Choroid plexus epithelial cell (primary cell): ENCODE measurements around the gene NUP58.

ENCODE experiments used
- DNase-seq: peaks from one replicate; pipeline ENCODE4 v3.0.0-alpha.2; 2010; ENCODE audit warnings: low read depth
- H3K4me3 ChIP-seq: 2 replicates; pipeline ENCODE4 v1.5.1; 2011; ENCODE audit warnings: low read depth, mild to moderate bottlenecking, control low read depth, low read length, moderate library complexity
- TF ChIP-seq, protein P1 (sequence below): conservative IDR thresholded peaks from 2 replicates; pipeline ENCODE4 v1.5.1; 2011; ENCODE audit warnings: low read depth, mild to moderate bottlenecking, control low read depth, inconsistent platforms, low read length, moderate library complexity

Gene NUP58

DNA sequence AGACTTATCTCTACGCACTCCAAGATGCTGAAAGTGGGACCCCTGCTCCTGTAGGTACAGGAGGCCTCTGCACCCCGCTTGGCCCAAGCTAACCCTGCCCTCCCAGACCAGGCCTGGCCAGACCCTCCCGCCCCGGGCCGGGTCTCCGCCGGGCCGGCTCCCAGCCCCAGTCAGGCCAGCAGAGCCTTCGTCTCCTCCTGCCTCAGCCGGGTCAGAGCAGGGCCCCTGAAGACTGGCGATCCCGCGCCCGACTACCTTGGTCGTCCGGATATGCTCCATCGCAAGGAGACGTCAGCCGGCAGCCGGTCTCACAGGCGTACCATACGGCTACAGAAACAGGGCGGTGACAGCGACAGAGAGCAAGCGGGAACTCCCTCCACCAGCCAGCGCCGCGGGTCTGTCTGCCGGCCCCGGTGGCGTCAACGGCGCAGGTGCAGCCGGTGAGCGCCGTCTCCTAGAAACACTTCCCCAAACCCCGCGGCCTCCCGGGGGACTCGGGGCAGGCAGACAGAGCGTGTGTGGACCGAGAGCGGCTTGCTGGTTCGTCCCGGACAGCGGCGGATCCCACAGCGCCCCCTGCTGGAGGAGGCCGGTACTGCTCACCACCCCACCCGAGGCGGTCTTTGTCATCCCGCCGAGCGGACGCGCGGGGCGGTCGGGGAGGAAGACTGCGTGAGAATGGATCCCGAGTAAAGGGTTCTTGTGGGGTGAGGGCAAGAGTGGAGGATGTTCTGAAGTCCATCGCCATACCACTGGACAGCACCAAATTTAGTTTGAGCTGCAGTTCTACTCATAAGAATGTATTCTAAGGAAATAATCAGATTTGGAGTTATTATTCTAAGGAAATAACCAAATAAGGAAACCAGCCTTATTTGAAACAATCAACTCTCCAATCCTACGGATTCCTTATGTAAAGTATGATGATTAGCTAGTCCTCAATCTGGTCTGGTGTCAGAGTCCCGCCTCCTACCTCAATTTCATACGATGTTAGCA lies 14.2 kb upstream of the NUP58 start, which contains the start of gene MTMR6:
Gene MTMR6, minus strand, starts transcription at position 520 of the 993 bp plus-strand sequence. Its CDS starts 241 bp downstream, at position 279.
- DNase-seq, result peak; percentile 88
- H3K4me3 ChIP-seq, result peak within 1 kb of the TSS; percentile 88
- TF ChIP-seq, protein P1, sequence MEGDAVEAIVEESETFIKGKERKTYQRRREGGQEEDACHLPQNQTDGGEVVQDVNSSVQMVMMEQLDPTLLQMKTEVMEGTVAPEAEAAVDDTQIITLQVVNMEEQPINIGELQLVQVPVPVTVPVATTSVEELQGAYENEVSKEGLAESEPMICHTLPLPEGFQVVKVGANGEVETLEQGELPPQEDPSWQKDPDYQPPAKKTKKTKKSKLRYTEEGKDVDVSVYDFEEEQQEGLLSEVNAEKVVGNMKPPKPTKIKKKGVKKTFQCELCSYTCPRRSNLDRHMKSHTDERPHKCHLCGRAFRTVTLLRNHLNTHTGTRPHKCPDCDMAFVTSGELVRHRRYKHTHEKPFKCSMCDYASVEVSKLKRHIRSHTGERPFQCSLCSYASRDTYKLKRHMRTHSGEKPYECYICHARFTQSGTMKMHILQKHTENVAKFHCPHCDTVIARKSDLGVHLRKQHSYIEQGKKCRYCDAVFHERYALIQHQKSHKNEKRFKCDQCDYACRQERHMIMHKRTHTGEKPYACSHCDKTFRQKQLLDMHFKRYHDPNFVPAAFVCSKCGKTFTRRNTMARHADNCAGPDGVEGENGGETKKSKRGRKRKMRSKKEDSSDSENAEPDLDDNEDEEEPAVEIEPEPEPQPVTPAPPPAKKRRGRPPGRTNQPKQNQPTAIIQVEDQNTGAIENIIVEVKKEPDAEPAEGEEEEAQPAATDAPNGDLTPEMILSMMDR, result peak; percentile 93

DNA sequence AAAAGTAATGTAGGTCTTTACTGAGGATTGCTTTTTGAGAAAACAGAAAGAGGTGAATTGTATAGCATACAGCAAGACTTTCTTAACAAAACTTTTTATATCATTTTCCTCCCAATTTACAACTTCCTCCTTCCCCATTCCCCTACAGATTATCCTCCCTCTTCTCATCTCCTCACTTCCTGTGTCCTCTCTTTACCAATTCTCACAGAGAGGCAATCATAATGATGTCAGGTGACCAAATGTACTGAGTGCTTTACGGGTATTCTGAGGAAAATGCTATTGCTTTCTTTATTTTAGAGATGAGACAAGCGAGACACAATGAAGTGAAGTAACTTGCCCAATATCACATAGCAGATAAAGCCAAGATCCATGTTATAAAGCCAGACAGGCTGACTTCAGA lies 12.5 kb upstream of the NUP58 start:
- no peak overlapping the region for H3K4me3 ChIP-seq
- TF ChIP-seq, protein P1, result no peak
- no peak for DNase-seq

DNA sequence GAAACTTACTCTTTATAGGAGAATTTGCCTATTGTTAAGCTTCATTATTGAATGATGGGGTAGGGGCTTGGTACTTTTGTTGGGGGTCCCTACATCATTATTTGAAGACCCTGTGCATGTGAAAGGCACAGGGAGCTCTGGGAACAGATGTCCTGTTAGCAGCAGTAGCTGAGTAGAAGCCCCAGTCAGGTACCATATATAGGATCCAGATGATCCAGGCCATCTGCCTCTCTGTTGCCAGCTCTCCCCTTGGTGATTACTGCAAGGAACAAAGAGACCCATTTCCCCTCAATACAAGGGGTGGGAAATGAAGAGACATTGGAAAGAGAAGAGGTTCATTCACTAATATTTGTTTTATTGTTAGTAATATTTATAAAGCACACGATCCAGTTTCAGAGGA lies 9.7 kb upstream of the NUP58 start:
- TF ChIP-seq, protein P1, result no peak
- no peak for DNase-seq
- no peak overlapping the region for H3K4me3 ChIP-seq

DNA sequence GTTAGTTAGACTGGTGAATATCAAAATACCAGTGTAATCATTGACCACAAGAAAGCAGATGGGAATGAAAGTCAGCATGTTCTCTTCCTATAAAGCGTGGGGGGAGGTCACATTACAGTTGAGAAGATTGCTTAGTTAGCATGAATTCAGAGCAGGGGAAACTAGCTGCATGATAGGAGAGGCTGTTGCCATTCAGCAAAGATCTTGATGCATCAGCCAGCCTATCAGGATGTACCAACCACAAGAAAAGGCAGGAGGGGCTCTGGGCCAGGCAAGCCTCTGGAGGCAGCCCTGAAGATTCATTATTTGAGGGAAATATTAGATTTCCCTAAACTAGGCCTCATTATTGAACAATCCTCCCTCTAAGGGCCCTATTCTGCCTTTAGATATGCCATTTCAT lies 9.1 kb upstream of the NUP58 start:
- peak; percentile 84 for DNase-seq
- no peak overlapping the region for H3K4me3 ChIP-seq
- TF ChIP-seq, protein P1, result no peak

DNA sequence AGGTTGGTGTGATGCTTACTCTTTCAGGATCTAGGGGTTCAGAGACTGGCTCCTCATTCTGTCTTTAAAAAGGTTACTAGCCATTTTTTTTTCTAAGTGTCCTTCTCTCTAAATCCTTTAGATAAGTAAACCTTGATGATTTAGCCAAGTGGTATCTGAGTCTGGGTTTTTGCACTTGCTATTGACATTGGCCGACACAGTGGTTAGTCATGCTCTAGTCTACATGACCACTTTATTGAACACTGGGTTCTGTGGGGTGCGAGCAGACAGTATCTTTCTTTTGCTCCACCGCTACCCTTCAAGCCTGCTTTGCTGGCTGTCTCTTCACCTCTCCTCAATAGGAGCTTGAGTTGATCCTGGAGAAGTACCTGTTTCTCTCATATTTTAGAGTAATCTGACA lies 6.2 kb upstream of the NUP58 start:
- TF ChIP-seq, protein P1, result no peak
- no peak for DNase-seq
- H3K4me3 ChIP-seq, result no peak overlapping the region

DNA sequence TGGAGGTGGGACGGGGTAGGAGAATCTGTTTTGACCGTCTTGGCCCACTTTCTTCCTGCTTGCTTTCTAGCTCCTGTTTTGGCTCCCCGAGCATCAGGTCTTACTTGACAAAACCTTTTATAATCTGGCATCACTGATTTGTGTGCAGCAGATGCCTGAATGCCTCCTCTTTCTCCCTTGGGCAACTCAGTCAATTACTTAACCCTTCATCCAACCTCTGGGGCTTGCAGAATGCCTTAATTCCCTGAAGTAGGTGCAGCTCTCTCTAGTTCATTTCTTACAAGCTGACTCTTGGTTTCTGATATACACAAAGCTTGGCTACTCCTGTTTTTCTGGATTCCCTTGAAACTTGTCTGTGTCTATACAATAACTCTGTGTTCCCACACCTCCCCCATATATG lies 5.7 kb upstream of the NUP58 start:
- TF ChIP-seq, protein P1, result no peak
- no peak for DNase-seq
- no peak overlapping the region for H3K4me3 ChIP-seq
